ENCODE data around the gene FHIT.

Gene FHIT

GRCh38 chr3:60514085-60514649 is 737.1 kb downstream of the FHIT start:
- DNase-seq (ENCODE audit: low spot score), result no peak

- DNase-seq (ENCODE audit: low spot score), result no peak
Measured at GRCh38 chr3:60513241-60513640, 738.0 kb downstream of the FHIT start.

DNA sequence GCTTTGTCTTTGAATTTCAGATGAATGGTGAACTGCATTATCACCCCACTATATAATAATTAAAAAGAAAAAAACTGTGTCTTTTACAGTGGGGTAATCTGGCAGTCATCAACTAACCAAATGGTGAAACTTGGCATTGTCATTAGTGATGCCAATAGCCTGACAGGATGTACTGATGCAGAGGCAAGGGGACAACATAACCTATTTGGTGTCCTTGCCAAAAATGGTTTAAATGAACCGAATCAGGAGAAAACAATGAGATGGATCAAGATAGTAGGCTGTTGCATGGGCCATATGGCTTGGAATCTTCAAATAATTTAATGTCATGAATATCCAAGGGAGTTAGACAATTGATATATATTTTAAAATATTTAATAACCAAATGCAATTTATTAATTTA is 738.7 kb downstream of the FHIT start:
- DNase-seq (ENCODE audit: low spot score), result no peak

GRCh38 chr3:60509471-60509870 is 741.8 kb downstream of the FHIT start:
- DNase-seq (ENCODE audit: low spot score), result no peak

DNA sequence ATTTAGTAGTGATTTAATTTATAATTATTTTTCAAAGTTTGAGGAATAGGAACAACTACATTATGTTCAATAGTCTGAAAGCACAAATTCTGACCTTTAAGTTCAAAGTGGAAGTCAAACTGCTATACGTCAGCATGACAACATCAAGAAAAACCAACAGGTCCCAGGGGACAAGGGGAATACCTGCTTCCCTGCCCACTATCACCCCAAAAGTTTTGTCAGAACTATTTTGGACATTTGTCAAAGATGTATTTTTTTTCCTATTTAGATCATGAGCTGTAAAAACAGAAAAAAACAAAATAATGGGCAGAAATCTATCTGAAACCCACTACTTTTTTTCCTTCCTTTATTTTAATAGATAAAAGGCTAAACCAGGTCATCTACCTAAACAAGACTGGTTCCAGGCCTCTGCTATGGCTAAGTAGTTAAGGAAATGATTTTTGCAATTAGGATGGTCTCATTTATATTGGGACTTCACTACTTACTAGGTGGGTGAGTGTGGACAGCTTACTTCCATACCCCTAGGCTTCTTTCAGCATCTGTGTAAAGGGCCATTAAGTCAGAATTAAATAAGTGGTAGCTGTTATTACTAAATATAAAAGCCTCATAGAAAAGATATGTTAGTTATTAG is 746.3 kb downstream of the FHIT start:
- DNase-seq (ENCODE audit: low spot score), result no peak

GRCh38 chr3:60501314-60501713 is 749.9 kb downstream of the FHIT start:
- DNase-seq (ENCODE audit: low spot score), result no peak

- DNase-seq (ENCODE audit: low spot score), result no peak
Measured at GRCh38 chr3:60497902-60498301, 753.4 kb downstream of the FHIT start.

DNA sequence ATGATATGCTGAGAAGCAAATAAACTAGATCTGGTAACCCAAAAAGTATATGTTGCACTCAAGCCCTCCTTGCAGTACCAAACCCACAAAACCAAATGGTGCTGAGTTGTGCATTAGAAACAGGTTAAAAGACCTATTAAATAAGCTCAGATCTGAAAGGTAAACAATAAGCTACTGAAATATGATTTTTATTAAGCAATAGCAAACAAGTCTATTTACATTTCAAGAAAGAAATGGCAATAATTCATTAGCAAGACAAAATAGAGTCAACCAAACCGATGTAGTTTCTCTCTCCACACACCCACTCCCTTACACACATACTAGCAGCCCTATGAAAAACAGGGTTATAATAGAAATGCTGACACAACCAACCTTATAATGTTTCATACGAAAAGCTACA is 760.3 kb downstream of the FHIT start:
- DNase-seq (ENCODE audit: low spot score), result no peak

DNA sequence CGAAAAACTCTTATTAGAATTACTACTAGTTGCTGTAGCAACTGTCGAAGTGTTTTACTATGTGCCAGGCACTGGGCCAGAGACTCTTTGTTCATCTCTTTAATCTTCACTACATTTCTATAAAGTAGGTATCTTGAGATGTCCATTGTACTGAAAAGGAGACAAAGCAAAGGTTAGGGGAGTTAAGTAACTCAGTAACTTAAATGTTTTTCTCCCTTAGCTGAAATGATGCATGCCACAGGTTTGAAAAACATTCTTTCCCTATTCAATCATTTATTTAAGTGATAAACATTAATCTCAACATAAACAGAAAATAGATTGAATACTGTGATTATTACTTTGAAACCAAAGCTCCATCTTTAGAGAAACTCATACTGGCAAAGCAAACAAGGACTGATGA is 776.2 kb downstream of the FHIT start:
- no peak for DNase-seq (ENCODE audit: low spot score)

DNA sequence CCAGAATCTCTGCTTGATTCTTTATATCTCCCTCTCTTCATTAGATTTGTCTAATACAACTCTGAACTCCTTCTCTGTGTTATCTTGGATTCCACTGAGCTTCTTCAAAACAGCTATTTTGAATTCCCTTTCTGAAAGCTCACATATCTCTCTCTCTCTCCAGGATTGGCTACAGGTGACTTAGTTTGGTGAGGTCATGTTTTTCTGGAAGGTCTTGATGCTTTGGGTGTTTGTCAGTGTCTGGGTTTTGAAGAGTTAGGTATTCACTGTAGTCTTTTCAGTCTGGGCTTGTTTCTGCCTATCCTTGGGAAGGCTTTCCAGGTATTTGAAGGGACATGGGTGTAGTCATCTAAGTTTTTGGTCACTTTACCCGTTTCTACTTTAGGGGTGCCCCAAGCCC is 781.8 kb downstream of the FHIT start:
- DNase-seq (ENCODE audit: low spot score), result no peak

DNA sequence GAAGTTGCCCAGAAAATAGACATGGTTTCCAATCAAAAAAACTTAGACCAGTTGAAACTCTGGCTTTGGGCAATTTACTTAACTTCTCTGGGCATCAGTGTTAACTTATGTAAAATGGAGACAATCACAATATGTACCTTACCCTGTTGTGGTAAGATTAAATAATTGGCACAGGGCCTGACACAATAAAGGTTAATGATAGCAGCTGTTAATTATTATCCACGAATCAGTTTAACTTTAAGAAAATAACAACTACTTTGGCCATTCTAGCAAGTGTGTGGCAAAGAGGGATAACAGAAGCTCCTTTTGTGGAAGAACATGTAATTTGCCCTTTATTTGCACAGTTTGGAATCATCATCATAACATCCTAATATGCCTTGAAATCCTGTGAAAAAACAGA is 787.6 kb downstream of the FHIT start:
- no peak for DNase-seq (ENCODE audit: low spot score)

GRCh38 chr3:60461267-60461666 is 790.0 kb downstream of the FHIT start:
- no peak for DNase-seq (ENCODE audit: low spot score)

GRCh38 chr3:60456180-60456579 is 795.1 kb downstream of the FHIT start:
- no peak for DNase-seq (ENCODE audit: low spot score)

GRCh38 chr3:60453326-60453725 is 797.9 kb downstream of the FHIT start:
- DNase-seq (ENCODE audit: low spot score), result no peak

- no peak for DNase-seq (ENCODE audit: low spot score)
Measured at GRCh38 chr3:60448696-60449095, 802.6 kb downstream of the FHIT start.

DNA sequence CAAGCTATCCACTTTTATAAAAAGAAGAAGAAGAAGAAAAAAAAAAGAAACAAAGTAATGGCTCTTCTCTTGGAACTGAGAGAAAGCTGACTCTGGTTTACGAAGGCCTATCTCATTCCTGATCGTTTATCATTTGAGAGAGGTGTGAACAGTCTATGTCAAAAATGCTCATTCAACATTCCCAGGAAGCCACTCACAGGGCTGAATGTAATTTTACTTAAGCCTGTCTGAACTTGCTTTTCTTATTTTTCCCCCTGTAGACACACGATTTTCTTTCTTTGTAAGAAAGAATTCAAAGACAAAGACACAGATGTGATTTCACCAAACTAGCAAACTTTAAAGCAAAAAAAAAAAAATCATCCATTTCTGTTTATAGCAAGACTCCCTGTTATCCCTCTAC is 805.8 kb downstream of the FHIT start:
- no peak for DNase-seq (ENCODE audit: low spot score)

DNA sequence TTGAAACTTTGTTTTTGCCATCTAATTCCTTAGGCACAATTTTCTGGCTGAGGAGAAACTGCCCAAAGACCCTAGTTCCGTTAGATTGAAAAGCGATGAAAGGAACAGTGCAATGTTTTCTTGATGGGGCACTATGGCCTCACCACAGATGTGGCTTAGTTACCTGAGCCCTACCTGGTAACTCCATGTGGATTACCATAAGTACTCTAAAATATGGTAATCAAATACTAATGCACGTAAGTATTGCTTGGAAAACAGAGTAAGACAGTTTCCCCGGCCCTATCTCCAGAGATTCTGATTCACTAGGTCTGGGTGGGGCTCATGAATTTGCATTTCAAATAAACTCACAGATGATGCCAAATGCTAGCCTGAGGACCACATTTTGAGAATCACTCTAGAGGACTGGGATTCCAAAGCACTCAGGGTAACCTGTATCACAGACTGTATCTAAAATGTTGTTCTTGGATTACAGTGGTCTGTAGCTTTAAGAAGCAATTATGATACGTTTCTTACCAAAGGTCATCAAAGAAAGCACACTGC is 806.3 kb downstream of the FHIT start:
- DNase-seq (ENCODE audit: low spot score), result no peak

- DNase-seq (ENCODE audit: low spot score), result no peak
Measured at GRCh38 chr3:60440869-60441268, 810.4 kb downstream of the FHIT start.

GRCh38 chr3:60435941-60436650 is 815.2 kb downstream of the FHIT start:
- DNase-seq (ENCODE audit: low spot score), result no peak

DNA sequence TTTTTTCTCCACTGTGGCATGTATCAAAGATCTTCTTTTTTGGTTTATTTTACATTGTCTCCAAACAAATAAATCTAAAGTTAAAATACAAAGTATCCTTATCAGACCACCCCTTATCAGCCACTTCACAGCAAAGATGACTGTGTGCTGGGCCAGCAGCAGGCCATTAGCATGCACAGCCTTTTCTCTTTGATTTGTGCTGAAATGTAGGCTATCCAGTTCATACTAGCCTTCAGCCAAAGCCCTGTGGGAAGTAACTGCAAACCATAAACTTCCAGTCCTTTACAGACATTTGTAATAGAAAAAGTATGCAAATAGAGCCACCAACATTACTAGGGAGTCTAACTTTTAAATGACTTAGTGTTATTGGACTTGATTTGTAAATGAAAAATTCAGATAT is 816.3 kb downstream of the FHIT start:
- DNase-seq (ENCODE audit: low spot score), result no peak

- DNase-seq (ENCODE audit: low spot score), result no peak
Measured at GRCh38 chr3:60434323-60434722, 816.9 kb downstream of the FHIT start.

DNA sequence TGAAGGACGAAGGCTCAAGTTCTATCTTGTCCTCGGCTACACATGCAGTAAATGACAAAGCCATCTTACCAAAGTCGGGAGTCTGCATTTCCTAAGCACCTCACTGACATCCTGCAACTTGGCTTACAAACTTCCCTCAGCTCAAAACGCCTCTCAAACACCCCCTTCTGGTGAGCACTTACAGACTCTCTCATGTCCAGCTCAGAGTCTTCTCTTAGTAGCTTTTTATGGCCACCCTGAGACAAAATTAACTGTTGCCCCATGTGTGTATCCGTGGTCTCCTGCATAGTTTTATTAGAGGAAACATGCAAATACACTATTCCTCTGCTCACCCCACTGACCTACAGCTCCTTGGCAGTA is 819.7 kb downstream of the FHIT start:
- DNase-seq (ENCODE audit: low spot score), result peak; percentile 2

DNA sequence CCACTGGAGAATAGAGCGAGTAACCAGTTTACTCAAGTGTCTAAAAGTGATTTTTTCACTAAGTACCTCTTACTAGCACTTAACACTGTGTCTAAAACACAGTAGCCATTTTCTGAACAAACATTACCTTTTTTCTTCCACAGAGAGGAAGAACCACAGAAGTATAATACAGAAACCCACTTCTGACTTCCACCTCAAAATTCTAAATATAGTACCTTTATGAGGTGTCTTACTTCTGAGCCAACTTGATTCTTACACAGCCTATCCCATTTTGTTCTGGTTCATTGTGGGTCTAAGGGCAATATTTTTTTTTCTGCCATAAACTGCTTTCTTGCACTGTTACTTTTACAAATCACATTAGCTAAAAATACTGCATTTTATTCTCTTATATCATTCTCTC is 821.0 kb downstream of the FHIT start:
- no peak for DNase-seq (ENCODE audit: low spot score)
